ENCODE measurements around the gene PLA2G4E.

Gene PLA2G4E, protein sequence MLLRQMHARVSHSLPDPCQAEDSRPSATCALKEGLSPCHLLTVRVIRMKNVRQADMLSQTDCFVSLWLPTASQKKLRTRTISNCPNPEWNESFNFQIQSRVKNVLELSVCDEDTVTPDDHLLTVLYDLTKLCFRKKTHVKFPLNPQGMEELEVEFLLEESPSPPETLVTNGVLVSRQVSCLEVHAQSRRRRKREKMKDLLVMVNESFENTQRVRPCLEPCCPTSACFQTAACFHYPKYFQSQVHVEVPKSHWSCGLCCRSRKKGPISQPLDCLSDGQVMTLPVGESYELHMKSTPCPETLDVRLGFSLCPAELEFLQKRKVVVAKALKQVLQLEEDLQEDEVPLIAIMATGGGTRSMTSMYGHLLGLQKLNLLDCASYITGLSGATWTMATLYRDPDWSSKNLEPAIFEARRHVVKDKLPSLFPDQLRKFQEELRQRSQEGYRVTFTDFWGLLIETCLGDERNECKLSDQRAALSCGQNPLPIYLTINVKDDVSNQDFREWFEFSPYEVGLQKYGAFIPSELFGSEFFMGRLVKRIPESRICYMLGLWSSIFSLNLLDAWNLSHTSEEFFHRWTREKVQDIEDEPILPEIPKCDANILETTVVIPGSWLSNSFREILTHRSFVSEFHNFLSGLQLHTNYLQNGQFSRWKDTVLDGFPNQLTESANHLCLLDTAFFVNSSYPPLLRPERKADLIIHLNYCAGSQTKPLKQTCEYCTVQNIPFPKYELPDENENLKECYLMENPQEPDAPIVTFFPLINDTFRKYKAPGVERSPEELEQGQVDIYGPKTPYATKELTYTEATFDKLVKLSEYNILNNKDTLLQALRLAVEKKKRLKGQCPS

DNA sequence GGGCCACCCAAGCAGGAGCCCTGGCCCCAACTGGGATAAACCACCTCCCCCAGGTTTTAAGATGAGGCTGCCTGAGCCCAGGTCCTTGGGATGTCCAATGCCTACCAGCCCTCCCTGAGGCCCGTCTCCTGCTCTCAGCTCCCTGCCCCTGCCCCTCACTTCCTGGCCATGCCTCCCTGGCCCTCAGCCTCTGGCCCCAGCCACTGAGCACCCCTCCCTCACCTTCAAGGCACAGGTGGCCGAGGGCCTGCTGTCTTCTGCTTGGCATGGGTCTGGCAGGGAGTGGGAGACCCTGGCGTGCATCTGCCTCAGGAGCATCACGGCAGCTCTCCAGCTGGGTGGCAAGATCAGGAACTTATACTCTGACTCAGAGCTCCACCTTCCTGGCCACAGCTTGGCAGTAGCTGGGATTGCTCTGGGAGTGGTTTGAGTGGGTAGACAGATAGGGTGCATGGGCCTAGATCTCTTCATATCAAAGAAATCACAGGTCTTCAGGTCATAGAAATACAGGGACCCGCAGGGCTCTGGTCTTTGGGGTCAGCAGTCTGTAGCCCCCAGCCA, at the start of gene PLA2G4E:
PLA2G4E (minus strand) TSS at position 330 of the 561 bp plus-strand sequence; CDS start at position 318, 12 bp downstream.
- no peak for DNase-seq (ENCODE audit: low spot score)

DNA sequence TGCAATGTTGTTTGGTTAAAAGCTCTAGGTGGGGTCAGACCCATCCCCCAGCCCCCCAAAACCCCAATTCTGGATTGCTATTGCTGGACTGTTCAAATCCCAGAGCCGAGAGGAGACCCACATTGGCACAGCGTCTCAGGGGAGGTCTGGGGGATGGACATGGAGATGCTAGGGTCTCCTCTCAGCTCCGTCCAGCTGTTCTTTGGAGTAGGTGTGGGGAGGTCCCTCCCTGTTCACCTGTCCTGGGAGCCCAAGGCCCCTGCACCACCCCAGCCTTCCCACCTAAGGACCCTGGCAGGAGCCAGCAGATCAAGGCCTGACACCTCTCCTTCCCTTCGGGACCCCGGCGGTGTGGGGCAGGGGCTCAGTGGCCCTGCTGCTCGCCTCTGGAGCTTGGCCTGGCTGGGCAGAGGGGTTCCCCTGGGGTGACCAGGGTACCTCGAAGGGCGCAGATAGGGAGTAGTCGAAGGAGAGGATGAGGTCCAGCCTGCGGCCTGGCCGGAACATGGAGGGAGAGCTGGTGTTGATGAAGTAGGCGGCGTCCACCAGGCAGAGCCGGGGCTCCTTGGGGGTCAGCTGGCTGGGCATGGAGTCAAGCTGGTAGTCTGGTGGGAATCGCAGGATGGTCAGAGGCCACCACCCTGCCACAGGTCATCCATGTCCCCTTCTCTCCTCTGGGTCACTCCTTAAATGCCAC, 49.6 kb upstream of the PLA2G4E start:
- DNase-seq (ENCODE audit: low spot score), result no peak

DNA sequence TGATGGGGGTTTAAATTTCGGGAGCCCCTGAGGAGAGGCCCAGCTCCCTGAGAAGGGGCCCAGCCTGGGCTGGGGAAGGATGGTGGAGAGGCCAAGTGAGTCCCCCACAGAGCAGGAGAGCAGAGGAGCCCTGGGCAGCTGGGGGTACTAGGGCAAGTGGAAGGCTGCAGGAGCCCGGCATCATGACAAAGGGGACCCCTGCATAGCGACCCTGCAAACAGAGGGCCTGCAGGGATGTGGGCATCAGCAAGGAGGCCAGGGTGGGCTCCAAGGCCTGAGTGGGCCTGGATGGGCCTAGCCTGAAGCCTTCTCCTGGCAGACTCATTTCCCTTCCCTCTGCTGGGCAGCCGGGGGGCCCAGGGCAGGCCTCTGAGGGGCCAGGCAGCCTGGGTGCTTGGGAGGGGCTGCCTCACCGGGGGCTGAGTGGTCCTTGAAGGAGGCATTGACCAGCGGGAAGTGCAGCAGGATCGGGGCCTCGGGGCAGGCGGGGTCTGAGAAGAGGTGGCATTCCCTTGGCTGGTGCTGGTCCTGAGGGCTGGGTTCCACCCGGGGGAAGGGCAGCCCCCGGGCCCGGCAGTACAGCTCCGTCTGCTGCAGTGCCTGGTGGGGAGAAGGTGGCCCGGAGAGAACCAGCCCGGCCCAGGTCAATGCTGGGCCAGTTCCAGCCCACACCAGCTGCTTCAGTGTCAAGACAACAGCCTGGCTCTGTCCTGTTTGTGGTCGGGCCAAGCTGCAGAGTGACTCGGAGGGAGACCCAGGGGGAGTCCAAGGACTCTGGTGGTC, 48.8 kb upstream of the PLA2G4E start:
- no peak for DNase-seq (ENCODE audit: low spot score)

GRCh38 chr15:42069025-42069424, 48.2 kb upstream of the PLA2G4E start:
- no peak for DNase-seq (ENCODE audit: low spot score)

GRCh38 chr15:42068601-42069000, 47.8 kb upstream of the PLA2G4E start:
- DNase-seq (ENCODE audit: low spot score), result no peak

- DNase-seq (ENCODE audit: low spot score), result no peak
Measured at GRCh38 chr15:42066764-42067415, 46.0 kb upstream of the PLA2G4E start.

DNA sequence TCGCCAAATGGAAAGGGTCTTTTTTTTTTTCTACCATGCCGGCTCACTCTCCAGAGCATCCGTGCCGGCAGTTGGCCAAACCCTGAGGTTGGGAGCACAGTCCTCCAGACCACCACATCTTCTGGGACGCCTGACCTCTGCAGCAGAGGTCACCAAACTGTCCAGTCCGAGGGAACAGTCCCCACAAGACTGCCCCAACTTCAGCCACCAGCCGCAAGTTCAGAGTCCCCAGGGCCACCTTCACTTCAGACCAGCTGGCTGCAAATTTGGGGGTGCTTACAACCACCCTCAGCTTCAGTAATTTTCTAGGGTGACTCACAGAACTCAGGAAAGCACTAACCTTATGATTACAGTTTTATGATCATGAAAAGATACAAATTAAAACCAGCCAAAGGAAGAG, 44.6 kb upstream of the PLA2G4E start:
- DNase-seq (ENCODE audit: low spot score), result no peak

GRCh38 chr15:42065033-42065432, 44.2 kb upstream of the PLA2G4E start:
- DNase-seq (ENCODE audit: low spot score), result no peak

- DNase-seq (ENCODE audit: low spot score), result no peak
Measured at GRCh38 chr15:42064271-42064670, 43.4 kb upstream of the PLA2G4E start.

- no peak for DNase-seq (ENCODE audit: low spot score)
Measured at GRCh38 chr15:42063122-42063848, 42.4 kb upstream of the PLA2G4E start.

DNA sequence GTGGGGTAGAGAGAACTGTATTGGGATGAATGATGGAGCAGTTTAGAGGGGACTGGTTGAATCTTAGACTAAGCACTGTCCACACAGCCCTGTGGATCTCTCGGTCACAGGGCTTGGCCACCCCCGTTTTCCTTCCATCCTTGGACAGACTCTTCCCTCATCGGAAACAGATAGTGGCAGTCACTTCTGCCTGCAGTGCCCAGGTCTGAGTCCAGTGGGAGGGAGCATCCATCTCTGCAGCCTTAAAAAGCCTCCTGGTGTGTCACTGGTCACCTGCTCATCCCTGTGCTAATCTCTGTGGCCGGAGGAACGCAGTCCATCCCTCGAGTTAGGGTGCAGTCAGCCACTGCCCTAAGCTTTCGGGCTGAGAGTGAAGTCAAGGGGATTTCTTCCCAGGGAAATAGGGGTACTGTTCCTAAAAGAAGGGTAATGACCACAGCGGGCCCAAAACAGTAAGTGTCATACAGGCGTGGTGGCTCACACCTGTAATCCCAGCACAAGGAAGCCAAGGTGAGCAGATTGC, 41.5 kb upstream of the PLA2G4E start:
- DNase-seq (ENCODE audit: low spot score), result no peak

GRCh38 chr15:42060797-42061196, 40.0 kb upstream of the PLA2G4E start:
- DNase-seq (ENCODE audit: low spot score), result no peak

DNA sequence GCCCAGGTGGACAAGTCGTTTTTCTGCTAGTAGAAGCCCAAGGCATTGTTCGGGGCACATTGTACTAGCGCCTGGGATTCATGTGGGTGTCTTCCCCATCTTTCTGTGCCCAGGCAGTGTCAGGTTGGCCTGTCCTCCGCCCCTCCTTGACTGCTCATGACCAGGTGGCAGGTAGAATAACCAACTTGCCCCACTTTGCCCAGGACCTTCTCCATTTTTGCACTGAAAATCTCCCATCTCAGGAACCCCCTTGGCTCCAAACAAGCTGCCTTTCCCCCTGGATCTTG, 39.6 kb upstream of the PLA2G4E start:
- no peak for DNase-seq (ENCODE audit: low spot score)

DNA sequence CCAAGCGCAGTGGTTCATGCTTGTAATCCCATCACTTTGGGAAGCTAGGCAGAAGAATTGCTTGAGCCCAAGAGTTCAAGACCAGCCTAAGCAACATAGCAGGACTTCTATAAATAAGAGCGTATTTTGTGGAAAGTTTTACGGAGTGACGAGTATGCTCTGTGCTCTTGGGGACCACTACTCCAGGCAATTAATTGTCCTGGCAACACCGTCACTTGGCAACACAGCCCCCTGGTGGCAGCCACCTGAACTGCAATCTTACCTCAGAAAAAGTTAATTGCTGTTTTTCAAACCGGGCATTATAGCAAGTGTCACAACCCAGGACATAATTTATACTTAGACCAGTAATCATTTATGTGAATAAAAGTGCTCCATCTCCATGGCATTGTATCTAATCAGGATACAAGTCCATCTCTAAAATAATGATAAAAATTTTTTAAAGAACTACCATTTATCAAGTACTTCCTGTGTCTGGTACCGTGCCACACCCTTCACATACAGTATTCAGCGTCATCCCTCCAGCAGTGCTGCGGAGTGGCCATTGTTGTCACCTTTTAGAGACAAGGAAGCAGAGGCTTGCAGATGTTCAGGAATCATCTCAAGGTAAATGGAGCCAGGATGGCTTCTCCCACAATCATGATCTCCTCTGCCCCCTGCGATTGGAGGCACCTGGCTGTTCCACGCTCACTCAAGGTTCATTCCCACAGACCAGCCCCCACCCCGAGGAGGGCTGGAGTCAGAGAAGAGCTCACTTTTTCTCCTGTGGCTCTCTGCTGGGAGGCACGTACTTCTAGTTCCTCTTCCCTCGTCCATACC, 39.0 kb upstream of the PLA2G4E start:
- DNase-seq (ENCODE audit: low spot score), result peak; percentile 51

- DNase-seq (ENCODE audit: low spot score), result no peak
Measured at GRCh38 chr15:42058791-42059190, 37.9 kb upstream of the PLA2G4E start.

DNA sequence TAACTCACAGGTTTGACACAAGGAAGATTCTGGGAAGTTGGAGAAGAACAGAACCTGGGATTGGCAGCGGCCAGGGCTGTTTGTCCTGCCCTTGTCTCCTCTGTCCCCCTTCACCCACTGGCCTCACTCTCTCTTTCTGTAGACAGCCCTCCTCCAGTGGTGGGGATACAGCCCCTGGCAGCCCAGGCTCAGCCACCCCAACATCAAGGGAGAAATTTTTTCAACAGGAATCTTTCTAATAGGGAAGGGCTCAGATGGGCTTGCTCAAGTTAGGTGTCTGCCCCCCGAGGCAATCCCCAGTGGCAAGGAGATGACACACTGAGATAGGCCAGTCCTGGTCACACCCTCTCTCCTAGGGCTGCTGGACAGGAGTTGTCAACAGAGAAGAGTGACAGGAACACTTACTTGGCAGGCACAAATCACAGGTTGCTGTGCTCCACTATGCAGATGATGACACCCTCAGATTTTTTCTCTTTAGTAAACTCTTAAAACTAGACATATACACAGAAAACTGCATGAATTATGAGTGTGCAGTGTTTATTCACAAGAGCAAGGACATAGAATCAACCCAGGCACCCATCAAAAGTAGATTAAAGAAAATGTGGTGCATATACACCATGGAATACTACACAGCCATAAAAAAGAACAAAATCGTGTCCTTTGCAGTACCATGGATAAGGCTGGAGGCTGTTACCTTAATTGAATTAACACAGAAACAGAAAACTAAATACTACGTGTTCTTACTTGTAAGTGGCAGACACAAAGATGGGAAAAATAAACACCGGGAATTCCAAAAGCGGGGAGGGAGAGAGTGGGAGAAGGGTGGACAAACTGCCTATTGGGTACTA, 37.2 kb upstream of the PLA2G4E start:
- no peak for DNase-seq (ENCODE audit: low spot score)

- peak; percentile 72 for DNase-seq (ENCODE audit: low spot score)
Measured at GRCh38 chr15:42056934-42057798, 36.3 kb upstream of the PLA2G4E start.
